Thyroid gland (tissue), 4 donors: ENCODE data around the gene GCLM.

ENCODE experiments used
- CTCF ChIP-seq, 6 experiments: fragments of 200-600 bp in 3 of 6; fragments of 450-650 bp in 3 of 6; sonication (generic) in 3 of 6; IDR thresholded peaks; one replicate each; pipeline ENCODE4 v1.5.1; 2016 to 2019; ENCODE audit warnings: antibody characterized with exemption in 6 of 6, mild to moderate bottlenecking in 2 of 6, inconsistent platforms in 1 of 6, moderate library complexity in 1 of 6
- POLR2A ChIP-seq, 2 donors: fragments of 450-650 bp; IDR thresholded peaks; one replicate each; pipeline ENCODE4 v1.6.1; 2017; ENCODE audit warnings: antibody characterized with exemption in 2 of 2, mild to moderate bottlenecking in 2 of 2, moderate library complexity in 1 of 2

- TF ChIP-seq CTCF (IDR thresholded peaks at IDR 0.05) (no peak), POLR2A (IDR thresholded peaks at IDR 0.05) (peak in 1 of 2 donors; percentile 38)
Measured at GRCh38 chr1:93907718-93908117, 1.5 kb downstream of the GCLM start.
